Measurements from ENCODE around the gene LYPD6.

The LYPD6 gene

GRCh38 chr2:149313512-149313972 lies 16.8 kb upstream of the LYPD6 start (continued):
- TF ChIP-seq MEIS1 (CRISPR knock-in tag; IDR thresholded peaks at IDR 0.05; ENCODE audit: borderline replicate concordance) (0 out of 2 replicates have a peak, but pooled peaks have one; percentile 64), ZNF561 (tag by site-specific recombination; IDR thresholded peaks at IDR 0.05; ENCODE audit: borderline replicate concordance) (0 out of 2 replicates have a peak, but pooled peaks have one; percentile 22), ZNF121 (tag by site-specific recombination; IDR thresholded peaks at IDR 0.05) (no peak), WT1 (tag by site-specific recombination; IDR thresholded peaks at IDR 0.05) (0 out of 2 replicates have a peak, but pooled peaks have one; percentile 18), ZNF600 (tag by site-specific recombination; IDR thresholded peaks at IDR 0.05) (peak; percentile 46; the same call in 1 of the 2 replicates), ZNF2 (tag by site-specific recombination; IDR thresholded peaks at IDR 0.05) (0 out of 2 replicates have a peak, but pooled peaks have one; percentile 46), ZNF501 (tag by site-specific recombination; IDR thresholded peaks at IDR 0.05) (0 out of 2 replicates have a peak, but pooled peaks have one; percentile 21), ZNF660 (tag by site-specific recombination; IDR thresholded peaks at IDR 0.05) (peak; percentile 58; the same call in 1 of the 2 replicates), ZNF280C (tag by site-specific recombination; IDR thresholded peaks at IDR 0.05) (no peak), FEZF1 (tag by site-specific recombination; IDR thresholded peaks at IDR 0.05) (peak; percentile 27; the same call in 1 of the 2 replicates), ZEB2 (tag by site-specific recombination; IDR thresholded peaks at IDR 0.05) (peak; percentile 37; the same call in 1 of the 2 replicates), ZNF837 (tag by site-specific recombination; IDR thresholded peaks at IDR 0.05) (no peak), ZNF658 (tag by site-specific recombination; IDR thresholded peaks at IDR 0.05) (no peak), ZBTB48 (tag by site-specific recombination; IDR thresholded peaks at IDR 0.05) (no peak), PRDM1 (tag by site-specific recombination; IDR thresholded peaks at IDR 0.05) (peak; percentile 68; the same call in 1 of the 2 replicates), PRDM6 (tag by site-specific recombination; IDR thresholded peaks at IDR 0.05) (peak; percentile 62), ZSCAN16 (tag by site-specific recombination; IDR thresholded peaks at IDR 0.05) (peak; percentile 52; the same call in 1 of the 2 replicates)

- Histone ChIP-seq H3K9me3 (ENCODE audit: control insufficient read depth, insufficient read depth, low read depth, low read length) (no peaks in the 10 kb centered on the region), H3K4me3 (ENCODE audit: low read depth, low read length) (no peak overlapping the region), H3K27ac (ENCODE audit: extremely low read depth, low read depth, low read length) (no peak overlapping the region; the same call in 1 of the 2 replicates), H3K4me1 (ENCODE audit: control insufficient read depth, insufficient read depth, low read length) (peaks cover 10% of the 10 kb centered on the region), H3K36me3 (ENCODE audit: control insufficient read depth in 2 of 2, insufficient read depth in 1 of 2, low read length in 2 of 2) (no peaks in the 10 kb centered on the region)
- CTCF ChIA-PET = interaction anchor here (0.6 to 0.8 kb wide), 3 partner anchors 152 to 1859 kb away, joined by 3 read pairs; no protein-coding TSS in a partner anchor
- POLR2A ChIA-PET = no interaction called here
- TF ChIP-seq ZNF830 (tag by site-specific recombination; IDR thresholded peaks at IDR 0.05; ENCODE audit: low read depth) (no peak), GLIS1 (tag by site-specific recombination; IDR thresholded peaks at IDR 0.05) (peak; percentile 81), KLF8 (tag by site-specific recombination; IDR thresholded peaks at IDR 0.05) (no peak), ZNF704 (tag by site-specific recombination; IDR thresholded peaks at IDR 0.05) (no peak), ZNF280C (tag by site-specific recombination; IDR thresholded peaks at IDR 0.05) (no peak), ZNF449 (tag by site-specific recombination; IDR thresholded peaks at IDR 0.05) (no peak)
These were observed 15.7 kb upstream of the LYPD6 start for GRCh38 chr2:149314687-149315086.
